DOHH2 (cell line): ENCODE results near the gene ERGIC2.

Source experiments
- EZH2phosphoT487 ChIP-seq: fragments of 200-600 bp; sonication (generic); IDR thresholded peaks from 2 replicates; pipeline ENCODE4 v1.6.1; 2017; ENCODE audit warnings: borderline replicate concordance, mild to moderate bottlenecking, antibody characterized with exemption, low read length, moderate library complexity, mixed read lengths
- TF ChIP-seq, protein P1 (sequence below): fragments of 200-600 bp; sonication (generic); IDR thresholded peaks from one replicate; pipeline ENCODE4 v1.5.1; 2014; ENCODE audit warnings: antibody characterized with exemption, mild to moderate bottlenecking, low read depth, low read length; ENCODE audit not compliant: poor library complexity, severe bottlenecking

DNA sequence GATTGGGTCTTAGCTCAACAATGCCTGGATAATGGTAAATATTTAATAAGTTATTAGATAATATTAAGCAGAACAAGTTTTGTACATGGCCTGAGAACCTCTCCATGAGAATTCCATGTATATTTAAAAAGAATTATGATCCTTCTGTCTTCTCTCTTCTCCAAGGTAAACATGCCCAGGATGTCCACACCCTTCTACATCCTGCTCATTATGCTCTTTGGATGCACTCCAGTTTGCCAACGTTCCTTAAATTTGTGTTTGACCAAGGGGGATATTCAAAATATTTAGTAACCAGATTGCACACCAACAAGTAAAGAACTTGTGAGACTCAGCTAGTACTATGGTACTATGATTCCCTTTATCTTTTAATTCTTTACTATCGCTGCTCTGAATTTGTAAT is 44.8 kb upstream of the ERGIC2 start:
- TF ChIP-seq EZH2phosphoT487 = no peak
- TF ChIP-seq, protein P1, sequence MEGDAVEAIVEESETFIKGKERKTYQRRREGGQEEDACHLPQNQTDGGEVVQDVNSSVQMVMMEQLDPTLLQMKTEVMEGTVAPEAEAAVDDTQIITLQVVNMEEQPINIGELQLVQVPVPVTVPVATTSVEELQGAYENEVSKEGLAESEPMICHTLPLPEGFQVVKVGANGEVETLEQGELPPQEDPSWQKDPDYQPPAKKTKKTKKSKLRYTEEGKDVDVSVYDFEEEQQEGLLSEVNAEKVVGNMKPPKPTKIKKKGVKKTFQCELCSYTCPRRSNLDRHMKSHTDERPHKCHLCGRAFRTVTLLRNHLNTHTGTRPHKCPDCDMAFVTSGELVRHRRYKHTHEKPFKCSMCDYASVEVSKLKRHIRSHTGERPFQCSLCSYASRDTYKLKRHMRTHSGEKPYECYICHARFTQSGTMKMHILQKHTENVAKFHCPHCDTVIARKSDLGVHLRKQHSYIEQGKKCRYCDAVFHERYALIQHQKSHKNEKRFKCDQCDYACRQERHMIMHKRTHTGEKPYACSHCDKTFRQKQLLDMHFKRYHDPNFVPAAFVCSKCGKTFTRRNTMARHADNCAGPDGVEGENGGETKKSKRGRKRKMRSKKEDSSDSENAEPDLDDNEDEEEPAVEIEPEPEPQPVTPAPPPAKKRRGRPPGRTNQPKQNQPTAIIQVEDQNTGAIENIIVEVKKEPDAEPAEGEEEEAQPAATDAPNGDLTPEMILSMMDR = no peak
